ENCODE measurements around the gene SH3RF2.

SH3RF2 gene

GRCh38 chr5:146059460-146060220 is 123.3 kb downstream of the SH3RF2 start:
- Histone ChIP-seq H3K4me1 (ENCODE audit: control extremely low read depth in 1 of 4, control insufficient read depth in 4 of 4, insufficient read depth in 4 of 4, low read length in 3 of 4) (peaks cover 0 to 7% (median 5%) of the 10 kb centered on the region in 4 experiments), H3K27ac (ENCODE audit: insufficient read depth in 1 of 2, low read depth in 1 of 2, low read length in 2 of 2, poor library complexity in 1 of 2, severe bottlenecking in 2 of 2) (no peak overlapping the region), H3K9me3 (ENCODE audit: control extremely low read depth in 1 of 5, control insufficient read depth in 4 of 5, insufficient read depth in 2 of 5, low read depth in 1 of 5, low read length in 4 of 5) (no peaks in the 10 kb centered on the region), H3K4me3 (ENCODE audit: control insufficient read depth in 1 of 7, extremely low read depth in 1 of 7, insufficient read depth in 4 of 7, low read depth in 2 of 7, low read length in 6 of 7) (no peak overlapping the region), H3K27me3 (replicated peaks in 2 of 5; ENCODE audit: control insufficient read depth in 4 of 5, insufficient read depth in 5 of 5, low read length in 4 of 5) (no peaks in the 10 kb centered on the region), H3K36me3 (ENCODE audit: control insufficient read depth in 4 of 4, insufficient read depth in 4 of 4, low read length in 3 of 4) (no peaks in the 10 kb centered on the region)
- WGBS (ENCODE audit: insufficient coverage): 91% methylated on average over 10 of the region's 22 CpGs
- ChIA-PET POLR2A (no interaction called here), CTCF (no interaction called here)
- DNase-seq: peak; percentile 19 to 63 (median 50)

- ChIA-PET POLR2A (no interaction called here), CTCF (no interaction called here)
- Histone ChIP-seq H3K9me3 (ENCODE audit: control extremely low read depth in 1 of 5, control insufficient read depth in 4 of 5, insufficient read depth in 2 of 5, low read depth in 1 of 5, low read length in 4 of 5) (no peaks in the 10 kb centered on the region), H3K36me3 (ENCODE audit: control insufficient read depth in 4 of 4, insufficient read depth in 4 of 4, low read length in 3 of 4) (no peaks in the 10 kb centered on the region), H3K27ac (ENCODE audit: insufficient read depth in 1 of 2, low read depth in 1 of 2, low read length in 2 of 2, poor library complexity in 1 of 2, severe bottlenecking in 2 of 2) (no peak overlapping the region), H3K27me3 (replicated peaks in 2 of 5; ENCODE audit: control insufficient read depth in 4 of 5, insufficient read depth in 5 of 5, low read length in 4 of 5) (no peaks in the 10 kb centered on the region), H3K4me1 (ENCODE audit: control extremely low read depth in 1 of 4, control insufficient read depth in 4 of 4, insufficient read depth in 4 of 4, low read length in 3 of 4) (peaks cover 0 to 7% (median 5%) of the 10 kb centered on the region in 4 experiments), H3K4me3 (ENCODE audit: control insufficient read depth in 1 of 7, extremely low read depth in 1 of 7, insufficient read depth in 4 of 7, low read depth in 2 of 7, low read length in 6 of 7) (no peak overlapping the region)
- DNase-seq: no peak
- WGBS (ENCODE audit: insufficient coverage): 97% methylated on average over 4 of the region's 5 CpGs
These were observed 123.8 kb downstream of the SH3RF2 start for GRCh38 chr5:146060221-146060585.

- POLR2A ChIA-PET: no interaction called here
- WGBS (ENCODE audit: insufficient coverage): 98% methylated on average over 6 of the region's 8 CpGs
These were observed 130.6 kb downstream of the SH3RF2 start for GRCh38 chr5:146066968-146067367.

GRCh38 chr5:146068206-146068605 is 131.8 kb downstream of the SH3RF2 start:
- no peaks in the 10 kb centered on the region for H3K36me3 ChIP-seq (ENCODE audit: control insufficient read depth in 4 of 4, insufficient read depth in 4 of 4, low read length in 3 of 4)
- DNase-seq: no peak
- H3K27ac ChIP-seq (ENCODE audit: insufficient read depth in 1 of 2, low read depth in 1 of 2, low read length in 2 of 2, poor library complexity in 1 of 2, severe bottlenecking in 2 of 2): no peak overlapping the region
- ChIA-PET POLR2A (no interaction called here), CTCF (interaction anchor here (1.7 kb wide), 1 partner anchor 19 kb away, joined by 4 read pairs; no protein-coding TSS in a partner anchor)
- H3K27me3 ChIP-seq (replicated peaks in 2 of 5; ENCODE audit: control insufficient read depth in 4 of 5, insufficient read depth in 5 of 5, low read length in 4 of 5): peaks cover 0 to 2% (median 0%) of the 10 kb centered on the region in 5 experiments
- H3K4me1 ChIP-seq (ENCODE audit: control extremely low read depth in 1 of 4, control insufficient read depth in 4 of 4, insufficient read depth in 4 of 4, low read length in 3 of 4): no peaks in the 10 kb centered on the region
- 100% methylated on average over 1 of the region's 9 CpGs for WGBS (ENCODE audit: insufficient coverage)
- H3K9me3 ChIP-seq (ENCODE audit: control extremely low read depth in 1 of 5, control insufficient read depth in 4 of 5, insufficient read depth in 2 of 5, low read depth in 1 of 5, low read length in 4 of 5): no peaks in the 10 kb centered on the region
- H3K4me3 ChIP-seq (ENCODE audit: control insufficient read depth in 1 of 7, extremely low read depth in 1 of 7, insufficient read depth in 4 of 7, low read depth in 2 of 7, low read length in 6 of 7): no peak overlapping the region

More at GRCh38 chr5:146066968-146067367, 130.6 kb downstream of the SH3RF2 start:
- Histone ChIP-seq H3K4me1 (ENCODE audit: control extremely low read depth in 1 of 4, control insufficient read depth in 4 of 4, insufficient read depth in 4 of 4, low read length in 3 of 4) (no peaks in the 10 kb centered on the region), H3K36me3 (ENCODE audit: control insufficient read depth in 4 of 4, insufficient read depth in 4 of 4, low read length in 3 of 4) (no peaks in the 10 kb centered on the region), H3K4me3 (ENCODE audit: control insufficient read depth in 1 of 7, extremely low read depth in 1 of 7, insufficient read depth in 4 of 7, low read depth in 2 of 7, low read length in 6 of 7) (no peak overlapping the region), H3K27ac (ENCODE audit: insufficient read depth in 1 of 2, low read depth in 1 of 2, low read length in 2 of 2, poor library complexity in 1 of 2, severe bottlenecking in 2 of 2) (no peak overlapping the region), H3K27me3 (replicated peaks in 2 of 5; ENCODE audit: control insufficient read depth in 4 of 5, insufficient read depth in 5 of 5, low read length in 4 of 5) (peaks cover 0 to 2% (median 0%) of the 10 kb centered on the region in 5 experiments), H3K9me3 (ENCODE audit: control extremely low read depth in 1 of 5, control insufficient read depth in 4 of 5, insufficient read depth in 2 of 5, low read depth in 1 of 5, low read length in 4 of 5) (no peaks in the 10 kb centered on the region)
- CTCF ChIA-PET: interaction anchor here (1.7 kb wide), 1 partner anchor 18 kb away, joined by 4 read pairs; no protein-coding TSS in a partner anchor
- DNase-seq: no peak

- Histone ChIP-seq H3K4me3 (ENCODE audit: control insufficient read depth in 1 of 7, extremely low read depth in 1 of 7, insufficient read depth in 4 of 7, low read depth in 2 of 7, low read length in 6 of 7) (no peak overlapping the region), H3K9me3 (ENCODE audit: control extremely low read depth in 1 of 5, control insufficient read depth in 4 of 5, insufficient read depth in 2 of 5, low read depth in 1 of 5, low read length in 4 of 5) (no peaks in the 10 kb centered on the region), H3K27me3 (replicated peaks in 2 of 5; ENCODE audit: control insufficient read depth in 4 of 5, insufficient read depth in 5 of 5, low read length in 4 of 5) (peaks cover 0 to 2% (median 0%) of the 10 kb centered on the region in 5 experiments), H3K27ac (ENCODE audit: insufficient read depth in 1 of 2, low read depth in 1 of 2, low read length in 2 of 2, poor library complexity in 1 of 2, severe bottlenecking in 2 of 2) (no peak overlapping the region), H3K36me3 (ENCODE audit: control insufficient read depth in 4 of 4, insufficient read depth in 4 of 4, low read length in 3 of 4) (no peaks in the 10 kb centered on the region), H3K4me1 (ENCODE audit: control extremely low read depth in 1 of 4, control insufficient read depth in 4 of 4, insufficient read depth in 4 of 4, low read length in 3 of 4) (no peaks in the 10 kb centered on the region)
- no peak for DNase-seq
- 94% methylated on average over 2 of the region's 6 CpGs for WGBS (ENCODE audit: insufficient coverage)
- ChIA-PET POLR2A (no interaction called here), CTCF (no interaction called here)
These were observed 132.8 kb downstream of the SH3RF2 start for GRCh38 chr5:146068977-146069779.

- DNase-seq: no peak
- H3K9me3 ChIP-seq (ENCODE audit: control extremely low read depth in 1 of 5, control insufficient read depth in 4 of 5, insufficient read depth in 2 of 5, low read depth in 1 of 5, low read length in 4 of 5): no peaks in the 10 kb centered on the region
- H3K27me3 ChIP-seq (replicated peaks in 2 of 5; ENCODE audit: control insufficient read depth in 4 of 5, insufficient read depth in 5 of 5, low read length in 4 of 5): peaks cover 0 to 2% (median 0%) of the 10 kb centered on the region in 5 experiments
- 100% methylated on average over 2 of the region's 2 CpGs for WGBS (ENCODE audit: insufficient coverage)
- ChIA-PET CTCF (no interaction called here), POLR2A (no interaction called here)
- no peaks in the 10 kb centered on the region for H3K36me3 ChIP-seq (ENCODE audit: control insufficient read depth in 4 of 4, insufficient read depth in 4 of 4, low read length in 3 of 4)
- H3K27ac ChIP-seq (ENCODE audit: insufficient read depth in 1 of 2, low read depth in 1 of 2, low read length in 2 of 2, poor library complexity in 1 of 2, severe bottlenecking in 2 of 2): no peak overlapping the region
- H3K4me1 ChIP-seq (ENCODE audit: control extremely low read depth in 1 of 4, control insufficient read depth in 4 of 4, insufficient read depth in 4 of 4, low read length in 3 of 4): no peaks in the 10 kb centered on the region
- H3K4me3 ChIP-seq (ENCODE audit: control insufficient read depth in 1 of 7, extremely low read depth in 1 of 7, insufficient read depth in 4 of 7, low read depth in 2 of 7, low read length in 6 of 7): no peak overlapping the region
These were observed 133.4 kb downstream of the SH3RF2 start for GRCh38 chr5:146069780-146070099.

GRCh38 chr5:146070746-146071145 is 134.4 kb downstream of the SH3RF2 start:
- H3K4me1 ChIP-seq (ENCODE audit: control extremely low read depth in 1 of 4, control insufficient read depth in 4 of 4, insufficient read depth in 4 of 4, low read length in 3 of 4): peaks cover 0 to 3% (median under 1%) of the 10 kb centered on the region in 4 experiments
- H3K27me3 ChIP-seq (replicated peaks in 2 of 5; ENCODE audit: control insufficient read depth in 4 of 5, insufficient read depth in 5 of 5, low read length in 4 of 5): no peaks in the 10 kb centered on the region
- 100% methylated on average over 3 of the region's 3 CpGs for WGBS (ENCODE audit: insufficient coverage)
- POLR2A ChIA-PET: no interaction called here
- no peak overlapping the region for H3K4me3 ChIP-seq (ENCODE audit: control insufficient read depth in 1 of 7, extremely low read depth in 1 of 7, insufficient read depth in 4 of 7, low read depth in 2 of 7, low read length in 6 of 7)
- CTCF ChIA-PET: interaction anchor here (0.6 to 3.4 kb wide), 2 partner anchors 23 to 154 kb away, joined by 4 to 8 read pairs; no protein-coding TSS in a partner anchor
- H3K36me3 ChIP-seq (ENCODE audit: control insufficient read depth in 4 of 4, insufficient read depth in 4 of 4, low read length in 3 of 4): no peaks in the 10 kb centered on the region
- DNase-seq: no peak
- H3K27ac ChIP-seq (ENCODE audit: insufficient read depth in 1 of 2, low read depth in 1 of 2, low read length in 2 of 2, poor library complexity in 1 of 2, severe bottlenecking in 2 of 2): no peak overlapping the region
- no peaks in the 10 kb centered on the region for H3K9me3 ChIP-seq (ENCODE audit: control extremely low read depth in 1 of 5, control insufficient read depth in 4 of 5, insufficient read depth in 2 of 5, low read depth in 1 of 5, low read length in 4 of 5)
